Stimulated activated memory B cell treated with anti-CD40 and anti-IgM and Interleukin-4, amounts not matched to agents 10 μg/mL and 1 μg/mL and 100 μg/mL, for 72 hours (primary cell): ENCODE measurements around the gene SPINDOC.
"Not testable (repeated sequence)": the region's sequence is repeated elsewhere in the genome, so short reads cannot be mapped to it uniquely, and the experiment has no call there.

Experiments
- ATAC-seq: fragments of 150-1000 bp; cut with Tn5 transposase; 2 replicates; pipeline ENCODE4 v1.10.0; 2021
- H3K27ac Mint-ChIP-seq: one replicate; pipeline ENCODE4 v1.8.0; 2022; ENCODE audit warnings: mild to moderate bottlenecking, mixed read lengths
- H3K27me3 Mint-ChIP-seq: one replicate; pipeline ENCODE4 v1.8.0; 2022; ENCODE audit warnings: mixed read lengths
- H3K36me3 Mint-ChIP-seq: one replicate; pipeline ENCODE4 v1.8.0; 2022; ENCODE audit warnings: mixed read lengths
- H3K4me1 Mint-ChIP-seq: one replicate; pipeline ENCODE4 v1.8.0; 2022; ENCODE audit warnings: mixed read lengths
- H3K4me3 Mint-ChIP-seq: one replicate; pipeline ENCODE4 v1.8.0; 2022; ENCODE audit warnings: mild to moderate bottlenecking, moderate library complexity, mixed read lengths
- H3K9me3 Mint-ChIP-seq: one replicate; pipeline ENCODE4 v1.8.0; 2022; ENCODE audit warnings: mixed read lengths

The SPINDOC gene

DNA sequence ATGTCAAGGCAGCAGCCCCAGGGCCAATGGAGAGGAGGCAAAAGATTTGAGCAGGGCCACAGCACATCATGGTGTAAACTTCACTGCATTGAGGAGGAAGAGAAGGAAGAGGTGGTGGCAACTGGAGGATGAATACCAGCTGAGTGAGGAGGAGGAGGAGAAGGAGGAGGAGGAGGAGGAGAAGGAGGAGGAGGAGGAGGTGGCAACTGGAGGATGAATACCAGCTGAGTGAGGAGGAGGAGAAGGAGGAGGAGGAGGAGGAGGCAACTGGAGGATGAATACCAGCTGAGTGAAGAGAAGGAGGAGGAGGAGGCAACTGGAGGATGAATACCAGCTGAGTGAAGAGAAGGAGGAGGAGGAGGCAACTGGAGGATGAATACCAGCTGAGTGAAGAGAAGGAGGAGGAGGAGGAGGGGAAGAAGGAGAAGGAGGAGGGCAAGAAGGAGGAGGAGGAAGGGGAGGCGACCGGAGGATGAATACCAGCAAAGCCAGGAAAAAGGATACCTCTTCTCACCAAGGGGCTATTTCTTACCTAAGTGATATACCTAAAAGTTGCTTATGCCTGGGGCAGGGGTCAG is 41.4 kb upstream of the SPINDOC start:
- H3K9me3 Mint-ChIP-seq, H3K36me3 Mint-ChIP-seq, H3K27ac Mint-ChIP-seq, H3K4me3 Mint-ChIP-seq, ATAC-seq: not testable (repeated sequence)
- peaks cover 17% of the 10 kb centered on the region for H3K4me1 Mint-ChIP-seq
- peaks cover 11% of the 10 kb centered on the region for H3K27me3 Mint-ChIP-seq

DNA sequence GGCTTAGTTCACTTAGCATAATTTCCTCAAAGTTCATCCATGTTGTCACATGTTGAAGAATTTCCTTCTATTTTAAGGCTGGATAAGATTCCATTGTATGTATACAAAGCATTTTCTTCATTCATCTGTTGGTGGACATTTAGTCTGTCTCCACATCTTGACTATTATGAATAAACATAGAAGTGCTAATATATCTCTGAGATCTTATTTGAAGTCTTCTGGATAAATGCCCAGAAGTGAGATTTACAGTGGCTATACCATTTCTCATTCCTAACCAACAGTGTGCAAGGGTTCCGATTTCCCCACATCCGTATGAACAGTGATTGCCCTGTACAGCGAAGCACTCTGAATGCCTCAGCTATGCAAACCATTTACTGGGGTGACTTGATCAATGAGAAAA is 38.1 kb upstream of the SPINDOC start:
- Mint-ChIP-seq H3K27ac (no peak overlapping the region), H3K4me3 (no peak overlapping the region), H3K9me3 (no peaks in the 10 kb centered on the region), H3K27me3 (peaks cover 11% of the 10 kb centered on the region), H3K4me1 (peaks cover 2% of the 10 kb centered on the region), H3K36me3 (no peaks in the 10 kb centered on the region)
- no peak for ATAC-seq

DNA sequence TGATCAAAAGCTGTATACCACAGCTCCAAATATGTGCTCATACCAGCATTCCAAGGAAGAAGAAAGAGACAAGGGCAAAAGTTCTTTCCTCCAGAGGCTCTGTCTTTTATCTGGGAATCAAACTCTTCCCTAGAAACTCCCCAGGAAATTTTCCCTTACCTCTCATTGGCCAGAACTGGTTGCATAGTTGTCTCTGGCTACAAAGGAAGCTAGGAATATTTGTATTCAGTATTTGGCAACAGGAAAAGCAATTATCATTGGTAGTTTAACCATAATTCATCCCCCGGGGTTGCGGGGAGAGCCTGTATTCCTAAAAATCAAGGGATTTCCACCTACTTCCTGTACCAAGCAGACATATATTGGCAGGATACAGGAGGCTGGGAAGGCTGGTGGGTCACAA is 34.2 kb upstream of the SPINDOC start:
- Mint-ChIP-seq H3K36me3 (no peaks in the 10 kb centered on the region), H3K27ac (no peak overlapping the region), H3K4me3 (no peak overlapping the region), H3K4me1 (no peaks in the 10 kb centered on the region), H3K9me3 (no peaks in the 10 kb centered on the region), H3K27me3 (no peaks in the 10 kb centered on the region)
- ATAC-seq = no peak

DNA sequence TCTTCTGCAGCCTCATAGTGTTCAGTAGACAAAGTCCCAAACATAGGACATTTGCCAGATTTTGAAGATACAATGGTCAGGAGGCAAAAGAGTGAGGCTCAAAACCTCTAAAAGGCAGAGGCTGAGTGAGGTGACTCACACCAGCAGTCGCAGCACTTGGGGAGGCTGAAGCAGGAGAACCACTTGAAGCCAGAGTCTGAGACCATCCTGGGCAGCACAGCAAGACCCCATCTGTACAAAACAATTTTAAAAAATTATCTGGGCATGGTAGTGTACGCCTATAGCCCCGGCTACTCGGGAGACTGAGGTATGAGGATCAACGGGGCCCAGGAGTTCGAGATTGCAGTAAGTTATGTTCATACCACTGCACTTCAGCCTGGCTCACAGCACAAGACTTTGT is 30.5 kb upstream of the SPINDOC start:
- Mint-ChIP-seq H3K4me3 (no peak overlapping the region), H3K36me3 (no peaks in the 10 kb centered on the region), H3K9me3 (no peaks in the 10 kb centered on the region), H3K27ac (no peak overlapping the region), H3K4me1 (peaks cover 8% of the 10 kb centered on the region), H3K27me3 (no peaks in the 10 kb centered on the region)
- ATAC-seq = no peak

DNA sequence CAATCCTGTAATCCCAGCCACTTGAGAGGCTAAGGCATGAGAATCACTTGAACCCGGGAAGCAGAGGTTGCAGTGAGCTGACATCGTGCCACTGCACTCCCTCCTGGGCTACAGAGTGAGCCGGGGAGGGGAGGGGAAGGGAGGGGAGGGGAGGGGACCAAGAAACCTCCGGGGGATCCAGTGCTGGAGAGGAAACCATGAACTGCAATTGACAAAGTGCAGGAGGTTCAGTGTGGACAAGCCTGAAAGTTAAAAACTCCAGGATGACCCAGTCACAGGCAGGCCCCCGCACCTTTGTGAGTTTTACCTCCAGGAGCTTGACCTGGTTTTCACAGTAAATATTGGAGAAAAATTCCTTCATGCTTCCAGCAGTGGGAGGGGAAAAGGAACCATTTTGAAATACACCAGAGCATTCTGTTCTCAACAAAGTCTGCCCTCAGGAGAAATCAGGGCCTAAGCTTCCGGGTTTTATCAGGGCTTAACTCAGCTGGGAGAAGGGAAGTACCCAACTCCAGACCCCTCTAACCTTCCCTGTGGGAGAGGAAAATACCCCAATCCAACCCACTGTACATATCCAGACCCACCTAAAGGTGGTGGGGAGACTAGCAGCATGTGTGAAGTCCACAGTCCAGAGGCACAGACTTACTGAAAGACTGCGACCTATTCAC is 29.2 kb upstream of the SPINDOC start:
- peaks cover 8% of the 10 kb centered on the region for H3K4me1 Mint-ChIP-seq
- no peak for ATAC-seq
- H3K36me3 Mint-ChIP-seq = no peaks in the 10 kb centered on the region
- H3K9me3 Mint-ChIP-seq = no peaks in the 10 kb centered on the region
- no peak overlapping the region for H3K4me3 Mint-ChIP-seq
- no peaks in the 10 kb centered on the region for H3K27me3 Mint-ChIP-seq
- no peak overlapping the region for H3K27ac Mint-ChIP-seq

DNA sequence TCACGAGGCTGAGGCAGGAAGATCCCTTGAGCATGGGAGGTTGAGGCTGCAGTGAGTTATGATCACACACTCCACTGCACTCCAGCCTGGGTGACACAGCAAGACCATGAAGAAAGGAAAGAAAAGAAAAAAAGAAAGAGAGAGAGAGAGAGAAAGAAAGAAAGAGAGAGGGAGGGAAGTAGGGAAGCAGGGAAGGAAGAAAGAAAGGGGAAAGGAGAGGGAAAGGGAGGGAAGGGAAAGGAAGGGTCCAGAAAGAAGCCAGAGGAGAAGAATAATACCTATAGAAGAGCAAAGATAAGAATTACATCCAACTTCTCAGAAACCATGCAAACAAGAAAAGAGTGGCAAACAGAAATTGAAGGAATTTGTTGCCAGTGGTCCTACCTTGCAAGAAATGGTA is 27.4 kb upstream of the SPINDOC start:
- H3K27ac Mint-ChIP-seq = no peak overlapping the region
- peaks cover 16% of the 10 kb centered on the region for H3K4me1 Mint-ChIP-seq
- H3K9me3 Mint-ChIP-seq = no peaks in the 10 kb centered on the region
- no peaks in the 10 kb centered on the region for H3K27me3 Mint-ChIP-seq
- H3K4me3 Mint-ChIP-seq = no peak overlapping the region
- H3K36me3 Mint-ChIP-seq = no peaks in the 10 kb centered on the region
- no peak for ATAC-seq

DNA sequence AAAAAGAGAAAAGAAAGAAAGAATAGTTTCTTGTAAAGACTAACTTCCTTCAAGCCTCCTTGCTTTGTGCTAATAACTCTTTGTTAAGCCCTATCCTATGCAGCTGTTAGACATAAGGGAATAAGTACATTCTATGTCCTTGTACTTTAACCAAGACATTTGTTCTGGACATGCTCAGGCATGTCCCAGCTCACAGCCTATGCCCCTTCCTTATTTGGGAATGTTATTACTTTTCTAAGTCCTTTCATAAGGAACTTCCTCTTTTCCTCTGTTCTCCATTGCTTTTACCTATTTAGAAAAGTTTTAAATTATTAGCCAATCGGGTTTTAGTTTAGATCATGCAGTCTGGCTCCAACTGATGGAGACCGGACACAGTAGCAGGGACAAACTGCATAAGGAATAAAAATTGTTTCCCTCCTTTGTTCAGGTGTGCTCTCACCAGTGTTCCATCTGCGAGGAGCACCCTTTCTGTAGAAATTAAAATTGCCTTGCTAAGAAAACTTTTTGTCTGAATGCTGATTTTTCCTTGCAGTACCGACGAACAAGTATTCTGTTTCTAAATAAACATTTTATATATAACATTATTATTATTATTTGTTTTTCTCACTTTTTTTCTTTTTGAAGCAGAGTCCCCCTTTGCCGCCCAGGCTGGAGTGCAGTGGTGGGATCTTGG is 21.6 kb upstream of the SPINDOC start:
- Mint-ChIP-seq H3K27ac (no peak overlapping the region), H3K27me3 (peaks cover 21% of the 10 kb centered on the region), H3K4me1 (peaks cover 11% of the 10 kb centered on the region), H3K4me3 (no peak overlapping the region), H3K9me3 (peaks cover 4% of the 10 kb centered on the region), H3K36me3 (no peaks in the 10 kb centered on the region)
- no peak for ATAC-seq

DNA sequence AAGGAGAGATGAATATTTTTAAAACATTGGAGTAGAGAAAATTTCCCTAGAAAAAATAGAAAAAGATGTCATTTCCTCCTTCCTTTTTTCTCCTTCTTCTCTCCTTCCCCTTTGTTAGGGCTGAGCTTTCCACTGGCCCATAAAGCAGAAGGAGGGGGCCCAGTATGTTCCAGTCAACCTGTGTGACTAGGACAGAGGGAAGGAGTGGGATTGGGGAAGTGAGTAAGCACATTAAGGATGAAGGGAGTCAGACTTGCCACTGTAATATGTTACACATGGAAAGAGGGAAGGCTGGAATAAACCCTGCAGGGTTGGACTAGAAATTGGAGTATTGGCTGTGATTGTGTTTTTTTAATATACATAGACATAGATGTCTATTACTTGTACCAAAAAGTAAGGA is 20.1 kb upstream of the SPINDOC start:
- Mint-ChIP-seq H3K36me3 (no peaks in the 10 kb centered on the region), H3K27ac (no peak overlapping the region), H3K4me3 (no peak overlapping the region), H3K4me1 (peaks cover 11% of the 10 kb centered on the region), H3K27me3 (peaks cover 35% of the 10 kb centered on the region), H3K9me3 (peaks cover 4% of the 10 kb centered on the region)
- no peak for ATAC-seq

DNA sequence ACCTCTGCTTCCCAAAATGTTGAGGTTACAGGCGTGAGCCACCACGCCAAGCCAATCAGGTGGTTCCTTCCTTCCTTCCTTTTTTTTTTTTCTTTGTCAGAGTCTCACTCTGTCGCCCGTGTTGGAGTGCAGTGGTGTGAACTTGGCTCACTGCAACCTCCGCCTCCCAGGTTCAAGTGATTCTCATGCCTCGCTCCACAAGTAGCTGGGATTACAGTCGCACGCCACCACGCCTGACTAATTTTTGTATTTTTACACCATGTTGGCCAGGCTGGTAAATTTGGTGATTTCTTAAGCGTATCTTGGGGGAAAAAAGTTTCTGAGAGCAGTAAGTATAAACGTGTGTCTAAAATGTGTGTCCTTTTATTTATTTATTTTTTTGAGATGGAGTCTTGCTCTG is 18.2 kb upstream of the SPINDOC start:
- no peak for ATAC-seq
- Mint-ChIP-seq H3K4me3 (no peak overlapping the region), H3K4me1 (peaks cover 10% of the 10 kb centered on the region), H3K36me3 (no peaks in the 10 kb centered on the region), H3K9me3 (peaks cover 4% of the 10 kb centered on the region), H3K27ac (no peak overlapping the region), H3K27me3 (peaks cover 41% of the 10 kb centered on the region)

DNA sequence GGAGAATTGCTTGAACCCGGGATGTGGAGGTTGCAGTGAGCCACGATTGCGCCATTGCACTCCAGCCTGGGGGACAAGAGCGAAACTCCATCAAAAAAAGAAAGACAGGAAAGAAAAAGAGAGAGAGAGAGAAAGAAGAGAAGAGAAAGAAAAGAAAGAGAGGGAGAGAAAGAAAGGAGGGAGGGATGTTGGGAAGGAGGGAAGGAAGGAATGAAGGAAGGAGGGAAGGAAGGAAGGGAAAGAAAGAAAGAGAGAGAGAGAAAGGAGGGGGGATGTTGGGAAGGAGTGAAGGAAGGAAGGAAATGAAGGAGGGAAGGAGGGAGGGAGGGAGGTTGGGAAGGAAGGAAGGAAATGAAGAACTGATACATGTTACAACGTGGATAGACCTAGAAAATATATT is 12.3 kb upstream of the SPINDOC start:
- H3K4me3 Mint-ChIP-seq = no peak overlapping the region
- H3K9me3 Mint-ChIP-seq = no peaks in the 10 kb centered on the region
- no peaks in the 10 kb centered on the region for H3K4me1 Mint-ChIP-seq
- no peaks in the 10 kb centered on the region for H3K36me3 Mint-ChIP-seq
- H3K27ac Mint-ChIP-seq = no peak overlapping the region
- peaks cover 43% of the 10 kb centered on the region for H3K27me3 Mint-ChIP-seq
- no peak for ATAC-seq

DNA sequence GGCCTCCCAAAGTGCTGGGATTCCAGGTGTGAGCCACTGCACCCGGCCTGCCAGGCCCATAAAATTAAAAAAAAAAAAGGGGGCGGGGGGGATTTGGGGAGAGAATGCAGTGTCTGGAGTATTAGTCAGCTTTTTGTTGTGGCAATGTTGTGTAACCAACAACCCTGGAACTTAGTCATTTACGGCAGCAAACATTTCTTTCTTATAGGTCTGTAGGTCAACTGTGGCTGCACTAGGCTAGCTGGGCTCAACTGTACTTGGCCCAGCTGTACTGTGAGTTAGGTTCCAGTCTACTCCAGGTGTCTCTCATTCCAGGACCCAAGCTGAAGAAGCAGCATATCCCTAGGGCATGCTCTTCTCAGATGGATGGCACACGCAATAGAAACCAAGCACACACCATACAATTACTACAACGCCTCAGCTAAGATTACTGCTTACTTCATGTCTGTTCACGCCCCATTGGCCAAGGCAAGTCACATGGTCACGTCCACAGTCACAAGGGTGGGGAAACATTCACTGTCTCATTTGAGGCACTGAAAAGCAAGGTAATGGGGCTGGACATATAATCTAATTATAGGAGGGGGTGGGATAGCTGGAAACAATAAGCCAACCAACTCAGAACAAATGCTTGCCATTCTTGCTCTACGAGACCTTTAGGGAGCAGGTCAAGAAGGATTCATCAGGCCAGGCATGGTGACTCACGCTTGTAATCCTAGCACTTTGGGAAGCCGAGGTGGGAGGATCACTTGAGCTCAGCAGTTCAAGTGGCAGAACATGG is 10.4 kb upstream of the SPINDOC start:
- no peak for ATAC-seq
- Mint-ChIP-seq H3K4me1 (no peaks in the 10 kb centered on the region), H3K27me3 (peaks cover 25% of the 10 kb centered on the region), H3K9me3 (no peaks in the 10 kb centered on the region), H3K4me3 (no peak overlapping the region), H3K27ac (no peak overlapping the region), H3K36me3 (no peaks in the 10 kb centered on the region)

DNA sequence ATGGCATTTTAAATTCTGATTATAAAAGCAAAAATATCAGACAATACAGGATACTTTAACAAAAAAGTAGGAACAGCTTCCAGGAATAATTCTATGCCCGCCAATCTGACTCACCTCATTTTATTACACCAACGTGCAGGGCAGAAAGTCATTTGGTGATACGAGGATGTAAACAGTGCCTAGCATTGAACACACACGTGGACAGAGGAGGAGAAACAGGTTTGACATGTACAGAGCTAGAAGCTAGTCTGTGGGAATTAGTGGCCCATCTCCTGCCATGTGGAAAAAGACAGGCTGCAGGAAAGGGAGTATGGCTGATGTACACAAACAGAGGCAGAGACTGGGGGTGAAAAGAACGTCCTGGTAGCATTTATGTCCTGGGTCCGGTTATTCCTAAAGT is 9.0 kb upstream of the SPINDOC start:
- H3K36me3 Mint-ChIP-seq = no peaks in the 10 kb centered on the region
- no peak for ATAC-seq
- no peaks in the 10 kb centered on the region for H3K4me1 Mint-ChIP-seq

DNA sequence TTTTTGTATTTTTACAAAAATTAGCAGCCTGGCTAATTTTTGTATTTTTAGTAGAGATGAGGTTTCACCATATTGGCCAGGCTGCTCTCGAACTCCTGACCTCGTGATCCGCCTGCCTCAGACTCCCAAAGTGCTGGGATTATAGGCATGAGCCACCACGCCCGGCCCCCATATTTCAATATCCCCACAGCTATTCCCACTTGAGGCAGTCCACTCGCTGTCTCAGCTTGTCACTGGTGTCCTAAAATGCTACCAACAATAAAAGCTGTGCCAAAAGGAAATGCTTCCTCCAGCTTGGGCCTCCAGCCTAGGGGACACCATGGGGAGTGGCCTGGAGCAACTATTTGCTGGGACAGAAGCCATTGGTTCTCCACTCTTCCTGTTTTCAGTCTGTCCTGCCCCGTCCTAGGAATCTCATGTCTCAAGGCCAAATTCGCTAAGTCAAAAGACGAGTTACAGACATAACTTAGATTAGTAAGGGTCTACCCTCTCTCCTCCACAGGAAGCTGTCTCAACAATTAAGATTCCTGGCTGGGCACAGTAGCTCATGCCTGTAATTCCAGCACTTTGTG is 7.3 kb upstream of the SPINDOC start:
- no peak for ATAC-seq
- no peaks in the 10 kb centered on the region for H3K9me3 Mint-ChIP-seq
- H3K4me1 Mint-ChIP-seq = no peaks in the 10 kb centered on the region
- H3K27ac Mint-ChIP-seq = no peak overlapping the region
- H3K4me3 Mint-ChIP-seq = no peak overlapping the region
- no peaks in the 10 kb centered on the region for H3K36me3 Mint-ChIP-seq
- H3K27me3 Mint-ChIP-seq = peaks cover 7% of the 10 kb centered on the region

More for the DNA sequence above, 9.0 kb upstream of the SPINDOC start:
- Mint-ChIP-seq H3K27ac (no peak overlapping the region), H3K4me3 (no peak overlapping the region), H3K27me3 (peaks cover 16% of the 10 kb centered on the region), H3K9me3 (no peaks in the 10 kb centered on the region)

DNA sequence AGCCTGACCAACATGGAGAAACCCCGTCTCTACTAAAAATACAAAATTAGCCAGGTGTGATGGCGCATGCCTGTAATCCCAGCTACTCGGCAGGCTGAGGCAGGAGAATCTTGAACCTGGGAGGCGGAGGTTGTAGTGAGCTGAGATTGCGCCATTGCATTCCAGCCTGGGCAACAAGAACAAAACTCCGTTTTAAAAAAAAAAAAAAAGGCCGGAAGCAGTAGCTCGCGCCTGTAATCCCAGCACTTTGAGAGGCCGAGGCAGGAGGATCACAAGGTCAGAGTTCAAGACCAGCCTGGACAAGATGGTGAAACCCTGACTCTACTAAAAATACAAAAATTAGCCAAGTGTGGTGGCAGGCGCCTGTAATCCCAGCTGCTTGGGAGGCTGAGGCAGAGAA is 2.9 kb upstream of the SPINDOC start:
- not testable (repeated sequence) for H3K4me3 Mint-ChIP-seq, H3K27me3 Mint-ChIP-seq, ATAC-seq, H3K9me3 Mint-ChIP-seq, H3K36me3 Mint-ChIP-seq, H3K27ac Mint-ChIP-seq
- H3K4me1 Mint-ChIP-seq = peaks cover 14% of the 10 kb centered on the region

DNA sequence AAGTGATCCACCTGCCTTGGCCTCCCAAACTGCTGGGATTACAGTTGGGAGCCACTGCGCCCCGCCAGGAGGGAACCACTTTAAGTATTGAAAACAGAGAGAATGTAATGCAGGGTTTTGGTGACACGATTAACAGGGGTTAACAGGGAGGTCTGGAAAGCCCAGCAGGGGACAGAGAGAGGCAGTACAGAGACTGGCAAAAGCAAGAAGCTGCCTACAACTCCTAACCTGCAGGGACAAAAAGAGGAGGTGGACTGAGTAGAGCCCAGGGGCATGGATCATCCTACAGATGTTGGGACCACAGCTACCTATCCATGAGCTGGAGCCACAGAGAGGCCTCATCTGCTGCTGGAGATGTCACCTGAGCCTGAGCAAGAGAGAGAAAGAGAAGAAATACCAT is 1.7 kb upstream of the SPINDOC start:
- no peak for ATAC-seq
- no peaks in the 10 kb centered on the region for H3K9me3 Mint-ChIP-seq
- peaks cover 24% of the 10 kb centered on the region for H3K4me1 Mint-ChIP-seq
- H3K27me3 Mint-ChIP-seq = no peaks in the 10 kb centered on the region
- peaks cover 15% of the 10 kb centered on the region for H3K36me3 Mint-ChIP-seq
- H3K4me3 Mint-ChIP-seq = no peak overlapping the region
- H3K27ac Mint-ChIP-seq = no peak overlapping the region
